DMS53 treated with DMSO at 0.1 percent for 48 hours (cell line): Measurements from ENCODE around the gene SQSTM1.

ENCODE experiments used
- DNase-seq: peaks from one replicate; lab custom pipeline; 2025; ENCODE audit not compliant: unreplicated experiment; lab: John Stamatoyannopoulos, UW

The SQSTM1 gene

DNA sequence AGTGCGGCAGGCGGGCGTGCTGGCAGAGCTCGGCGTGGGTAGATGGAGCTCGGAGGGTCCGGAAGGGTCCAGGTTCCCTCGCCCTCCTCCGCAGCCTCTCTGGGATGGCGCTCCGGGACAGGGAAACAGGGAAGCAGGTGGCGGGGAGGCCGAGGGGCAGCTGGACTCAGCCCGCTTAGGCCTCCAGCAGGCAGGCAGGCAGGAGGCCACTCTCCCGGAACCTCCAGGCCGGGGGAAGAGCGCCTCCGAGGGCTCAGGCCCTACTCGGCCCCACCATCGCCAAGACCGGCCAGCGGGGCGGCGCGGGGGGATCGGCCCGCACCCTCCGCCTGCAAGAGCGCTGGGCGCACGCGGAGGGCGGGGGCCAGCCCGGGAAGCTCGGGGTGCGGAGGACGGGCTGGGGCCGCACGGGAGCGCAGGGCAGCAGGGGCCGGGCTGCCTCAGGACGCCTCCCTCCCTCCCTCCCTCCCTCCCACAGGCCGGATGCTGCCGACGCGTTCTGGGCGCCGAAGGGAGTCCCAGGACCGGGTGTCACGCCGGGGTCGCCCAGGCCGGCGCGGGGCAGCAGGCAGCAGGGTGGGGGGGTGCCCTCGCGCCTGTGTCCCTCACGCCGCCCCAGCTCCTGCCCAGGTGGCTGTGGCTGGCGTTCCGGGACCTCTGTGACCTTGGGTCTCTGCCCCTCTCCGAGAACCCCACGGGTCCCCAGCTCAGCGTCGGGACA is 15.0 kb upstream of the SQSTM1 start:
- no peak for DNase-seq

DNA sequence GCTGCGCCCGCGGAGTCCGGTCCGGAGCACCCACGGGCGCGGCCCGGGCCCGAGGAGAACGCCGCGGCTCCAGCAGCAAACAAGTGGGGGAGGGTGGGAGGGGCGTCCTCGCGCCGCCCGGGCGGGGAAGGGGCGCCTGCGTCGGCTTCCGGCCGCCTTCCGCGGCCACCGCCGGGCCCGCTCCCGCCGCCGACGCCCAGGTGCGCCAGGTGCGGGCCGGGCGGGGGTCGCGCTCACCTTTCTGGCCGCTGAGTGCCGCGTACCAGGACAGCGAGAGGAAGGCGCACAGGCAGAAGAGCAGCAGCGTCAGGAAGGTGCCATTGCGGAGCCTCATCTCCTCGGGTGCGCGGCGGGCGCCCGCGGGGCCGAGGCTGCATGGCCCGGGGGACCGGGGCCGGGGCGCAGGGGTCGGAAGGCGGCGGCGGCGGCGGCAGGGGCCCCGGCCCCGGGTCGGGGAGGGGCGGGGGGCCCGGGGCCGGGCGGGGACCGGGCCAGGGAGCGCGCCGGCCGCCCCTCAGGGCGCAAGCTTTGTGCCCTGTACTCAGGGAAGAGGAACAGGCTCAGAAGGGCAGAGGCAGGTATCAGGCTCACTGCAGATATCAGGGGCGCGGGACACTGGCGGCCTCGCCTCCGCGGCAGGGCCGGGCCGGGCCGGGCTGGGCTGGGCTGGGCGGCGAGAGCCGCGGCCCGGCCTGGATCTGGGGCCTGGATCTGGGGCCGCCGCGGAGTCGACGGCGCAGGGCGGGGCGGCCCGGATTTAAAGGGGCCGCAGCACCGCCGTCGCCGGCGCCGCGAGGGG is 14.3 kb upstream of the SQSTM1 start, which contains the start of gene MGAT4B:
Gene MGAT4B (minus strand): TSS at position 617 of the 799 bp plus-strand sequence. CDS start 283 bp downstream, at position 334.
- DNase-seq = peak; percentile 60

DNA sequence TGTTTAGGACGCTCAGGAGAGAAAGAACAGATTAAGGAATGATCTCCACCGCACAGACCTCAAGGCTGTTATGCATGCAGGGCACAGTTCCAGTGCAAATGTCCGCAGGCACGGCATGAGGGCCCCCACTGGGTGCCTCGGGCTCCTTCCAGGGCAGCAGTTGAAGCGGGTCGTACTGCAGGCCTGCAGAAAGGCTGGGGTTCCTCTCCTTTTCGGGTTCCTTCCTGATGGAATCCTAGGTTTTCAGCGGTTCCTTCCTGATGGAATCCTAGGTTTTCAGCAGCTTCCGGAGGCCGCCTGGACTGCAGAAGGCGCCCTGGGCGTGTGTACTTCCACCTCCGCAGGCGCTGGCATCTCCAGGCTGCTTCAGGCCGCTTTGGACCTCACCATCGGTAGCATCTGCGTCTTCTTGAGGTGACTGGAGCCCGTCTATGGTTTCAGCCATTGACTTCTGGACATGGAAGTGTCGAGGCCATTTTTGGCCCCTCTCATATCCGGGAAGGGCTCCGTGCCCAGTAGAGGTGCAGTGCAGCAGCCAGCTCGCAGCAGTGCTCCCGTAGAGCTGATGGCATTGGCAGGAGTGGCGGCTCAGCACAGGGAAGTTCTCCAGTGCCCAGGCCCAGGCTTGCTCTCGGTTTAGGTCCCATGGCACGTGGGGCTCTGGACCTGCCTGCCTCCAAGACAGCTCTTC is 8.4 kb upstream of the SQSTM1 start:
- DNase-seq = no peak

- DNase-seq = no peak
These were observed 7.6 kb upstream of the SQSTM1 start for GRCh38 chr5:179812997-179813607.

DNA sequence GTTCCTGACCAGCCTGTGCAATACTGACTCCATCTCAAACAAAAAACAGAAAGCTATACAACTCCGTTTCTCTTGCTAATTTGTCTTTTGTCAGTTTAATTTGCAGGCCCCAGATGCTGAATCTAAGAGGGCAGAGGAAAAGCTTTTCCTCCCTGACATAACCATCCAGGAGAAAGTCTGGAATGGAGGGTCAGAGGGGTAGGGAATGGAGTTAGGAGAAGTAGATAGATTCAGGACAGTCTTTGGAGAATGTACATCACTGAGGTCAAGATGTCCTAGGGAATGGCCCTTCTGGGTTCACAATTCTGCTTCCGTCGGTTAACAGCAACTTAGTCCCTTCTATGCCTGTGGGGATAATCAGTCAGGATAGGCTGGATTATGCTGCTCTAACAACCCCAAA is 6.6 kb upstream of the SQSTM1 start:
- no peak for DNase-seq

- no peak for DNase-seq
These were observed 5.0 kb upstream of the SQSTM1 start for GRCh38 chr5:179815491-179816249.

DNA sequence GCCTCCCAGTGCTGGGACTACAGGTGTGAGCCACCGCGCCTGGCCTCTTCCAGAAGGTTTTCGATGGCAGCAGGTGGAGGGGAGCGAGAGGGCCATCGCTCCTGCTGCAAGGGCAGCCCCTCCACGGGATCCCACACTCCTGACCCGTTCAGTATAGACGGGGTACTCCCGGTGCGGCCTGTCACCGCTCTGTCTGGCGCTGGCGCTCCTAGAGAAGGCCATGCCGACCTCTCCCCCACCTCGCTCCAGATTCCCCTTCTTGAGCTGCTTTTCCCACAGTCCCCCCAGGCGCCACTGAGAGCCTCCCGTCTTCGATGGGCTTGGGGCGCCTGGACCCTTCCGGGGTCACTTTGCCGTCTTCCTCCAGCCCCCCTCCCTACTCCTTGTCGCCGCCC is 4.3 kb upstream of the SQSTM1 start:
- DNase-seq = no peak

DNA sequence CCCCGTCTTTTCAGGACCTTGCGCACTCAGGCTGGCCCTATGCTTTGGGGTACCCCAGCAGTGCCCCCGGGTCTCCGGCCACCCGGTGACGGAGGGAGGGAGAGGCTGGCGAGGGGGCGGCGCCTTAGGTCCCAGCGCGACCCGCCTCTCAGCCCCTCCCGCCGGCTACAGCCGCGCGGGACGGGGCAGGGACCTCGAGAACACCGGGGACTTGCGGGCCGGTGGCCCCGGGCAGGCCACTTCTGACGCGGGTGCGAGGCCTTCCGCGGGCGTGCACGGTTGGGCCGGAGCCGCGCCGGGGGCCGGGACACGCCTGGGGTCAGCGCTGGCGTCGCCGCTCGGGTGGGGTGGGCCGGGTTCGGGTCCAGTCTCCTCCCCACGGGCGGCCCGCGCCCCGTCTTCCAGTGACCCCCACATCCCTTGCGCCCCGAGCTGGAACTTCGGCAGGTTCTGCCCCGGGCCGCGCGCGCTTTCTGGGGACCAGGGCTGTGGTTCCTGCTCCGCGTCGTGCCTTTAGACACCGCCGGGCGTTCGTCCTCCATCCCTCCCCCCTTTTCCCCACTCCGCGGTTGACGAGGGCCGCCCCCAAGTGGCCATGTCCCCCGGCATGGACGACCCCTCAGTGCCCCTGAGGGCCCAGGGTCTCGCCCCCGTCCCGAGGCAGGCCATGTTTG is 3.8 kb upstream of the SQSTM1 start:
- DNase-seq = no peak

- DNase-seq = no peak
These were observed 3.2 kb upstream of the SQSTM1 start for GRCh38 chr5:179817470-179817840.

DNA sequence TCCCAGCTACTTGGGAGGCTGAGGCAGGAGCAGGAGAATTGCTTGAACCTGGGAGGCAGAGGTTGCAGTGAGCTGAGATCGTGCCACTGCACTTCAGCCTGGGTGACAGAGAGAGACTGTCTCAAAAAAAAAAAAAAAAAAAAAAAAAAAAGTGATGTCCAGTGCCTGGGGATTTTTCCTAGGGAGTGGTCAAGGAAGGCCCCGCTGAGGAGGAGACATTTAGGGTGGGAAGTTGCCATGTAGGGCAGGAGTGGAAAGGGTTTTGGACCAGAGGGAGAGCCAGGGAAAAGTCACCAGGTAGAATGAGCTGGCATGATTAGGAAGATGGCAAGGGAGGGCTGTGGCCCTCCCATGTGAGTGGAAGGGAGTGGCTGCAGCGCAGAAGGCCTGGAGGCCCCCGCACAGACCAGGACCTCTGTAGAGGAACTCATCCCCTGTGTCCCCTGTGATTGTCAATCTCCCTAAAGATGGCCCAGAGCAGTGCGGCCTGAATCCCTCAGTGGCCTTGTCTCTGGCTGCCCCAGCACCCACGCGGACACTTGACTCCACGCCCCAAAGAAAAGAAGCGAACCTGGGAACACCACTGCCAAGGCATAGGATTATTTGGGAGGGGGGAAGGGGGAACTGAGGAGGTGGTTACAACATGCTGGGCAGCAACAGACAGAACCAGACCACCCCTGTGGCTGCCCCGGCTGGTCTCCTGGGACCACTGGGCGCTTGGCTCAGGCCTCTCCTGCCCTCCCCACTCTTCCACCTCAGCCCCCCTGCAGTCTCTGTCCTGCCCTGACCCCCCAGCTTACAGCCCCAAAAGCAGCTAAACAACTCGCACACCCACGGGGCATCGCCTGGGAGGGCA is 2.6 kb upstream of the SQSTM1 start:
- no peak for DNase-seq

DNA sequence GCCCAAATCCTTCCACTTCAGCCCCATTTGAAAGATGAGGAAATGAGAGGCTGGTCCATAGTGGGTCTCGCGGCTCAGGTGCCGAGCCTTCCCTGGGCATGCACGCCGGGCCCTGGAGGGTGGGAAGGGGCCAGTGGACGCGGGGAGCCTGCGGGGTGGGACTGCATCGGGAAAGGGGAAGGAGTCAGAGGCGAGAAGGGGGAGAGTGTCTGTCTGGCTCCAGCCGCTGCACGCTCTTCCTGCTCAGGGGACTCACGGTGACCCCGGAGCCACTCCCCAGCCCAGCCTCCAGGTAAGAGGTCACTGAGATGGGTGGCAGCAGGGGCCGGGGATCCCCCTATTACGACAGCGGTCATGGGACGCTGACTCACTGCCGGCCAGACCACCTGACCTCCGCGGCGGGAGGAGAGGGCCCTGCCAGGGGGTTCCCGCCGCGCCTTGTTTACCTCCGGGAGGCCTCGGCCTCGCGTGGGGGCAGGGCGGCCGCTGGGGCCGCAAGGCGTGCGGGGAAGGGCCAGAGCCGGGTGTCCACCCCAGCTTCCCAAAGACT is 1.9 kb upstream of the SQSTM1 start:
- DNase-seq = peak; percentile 82

GRCh38 chr5:179819296-179820126 is 1.2 kb upstream of the SQSTM1 start:
- peak; percentile 70 for DNase-seq

- DNase-seq = no peak
These were observed 600 bp upstream of the SQSTM1 start for GRCh38 chr5:179820127-179820482.

GRCh38 chr5:179821298-179822058 is 773 bp downstream of the SQSTM1 start:
- peak; percentile 86 for DNase-seq

DNA sequence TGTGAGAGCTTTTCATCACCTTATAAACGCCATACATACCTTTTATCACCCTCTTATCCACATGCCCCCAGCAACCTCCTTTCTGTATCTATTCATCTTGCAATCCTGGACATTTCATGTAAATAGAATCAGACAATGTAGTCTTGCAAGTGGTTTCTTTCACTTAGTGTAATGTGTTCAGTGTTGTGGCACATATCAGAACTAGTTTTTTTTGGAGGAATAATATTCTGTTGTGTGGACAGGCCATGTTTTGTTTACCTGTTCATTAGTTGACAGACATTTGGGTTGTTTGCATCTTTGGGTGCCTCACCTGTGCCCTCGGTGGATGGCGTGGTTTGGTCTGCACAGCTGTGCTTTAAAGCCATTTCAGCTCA is 1.3 kb downstream of the SQSTM1 start:
- DNase-seq = no peak

DNA sequence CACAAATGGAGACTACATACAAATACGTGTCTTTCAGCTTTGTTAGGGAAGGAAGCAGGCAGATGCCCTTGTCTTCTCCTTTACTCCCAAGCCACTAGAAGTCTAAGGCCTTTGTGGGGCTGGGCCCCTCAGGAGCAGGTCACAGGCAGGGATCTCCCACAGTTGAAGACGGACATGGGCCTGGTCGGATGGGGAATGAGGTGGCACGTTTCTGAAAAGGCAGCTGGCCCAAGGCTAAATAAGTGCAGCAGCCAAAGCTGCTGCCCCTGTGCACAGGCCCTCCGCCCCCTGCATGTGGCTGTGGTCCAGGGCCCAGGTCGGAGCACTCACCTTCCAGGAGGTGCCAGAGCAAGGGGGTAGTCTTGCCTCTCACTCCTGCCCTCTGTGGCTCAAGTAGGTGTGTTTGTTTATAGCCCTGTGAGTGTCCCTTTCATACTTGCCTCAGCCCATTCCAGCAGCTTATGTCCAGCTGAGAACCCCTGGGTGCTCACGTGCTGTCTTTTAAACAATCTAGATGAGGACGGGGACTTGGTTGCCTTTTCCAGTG is 1.8 kb downstream of the SQSTM1 start:
- no peak for DNase-seq
